Activated CD8-positive, alpha-beta memory T cell treated with anti-CD3 and anti-CD28 coated beads, Interleukin-2, amount 50 U/mL, for 4 hours (primary cell): ENCODE measurements around the gene GPR161.
"Not testable (repeated sequence)": the region's sequence is repeated elsewhere in the genome, so short reads cannot be mapped to it uniquely, and the experiment has no call there.

ENCODE experiments used
- DNase-seq: peaks from one replicate; pipeline ENCODE4 v3.0.0-alpha.2; 2020

GPR161 gene

GRCh38 chr1:168084396-168085231, 52.1 kb downstream of the GPR161 start:
- peak; percentile 62 for DNase-seq

DNA sequence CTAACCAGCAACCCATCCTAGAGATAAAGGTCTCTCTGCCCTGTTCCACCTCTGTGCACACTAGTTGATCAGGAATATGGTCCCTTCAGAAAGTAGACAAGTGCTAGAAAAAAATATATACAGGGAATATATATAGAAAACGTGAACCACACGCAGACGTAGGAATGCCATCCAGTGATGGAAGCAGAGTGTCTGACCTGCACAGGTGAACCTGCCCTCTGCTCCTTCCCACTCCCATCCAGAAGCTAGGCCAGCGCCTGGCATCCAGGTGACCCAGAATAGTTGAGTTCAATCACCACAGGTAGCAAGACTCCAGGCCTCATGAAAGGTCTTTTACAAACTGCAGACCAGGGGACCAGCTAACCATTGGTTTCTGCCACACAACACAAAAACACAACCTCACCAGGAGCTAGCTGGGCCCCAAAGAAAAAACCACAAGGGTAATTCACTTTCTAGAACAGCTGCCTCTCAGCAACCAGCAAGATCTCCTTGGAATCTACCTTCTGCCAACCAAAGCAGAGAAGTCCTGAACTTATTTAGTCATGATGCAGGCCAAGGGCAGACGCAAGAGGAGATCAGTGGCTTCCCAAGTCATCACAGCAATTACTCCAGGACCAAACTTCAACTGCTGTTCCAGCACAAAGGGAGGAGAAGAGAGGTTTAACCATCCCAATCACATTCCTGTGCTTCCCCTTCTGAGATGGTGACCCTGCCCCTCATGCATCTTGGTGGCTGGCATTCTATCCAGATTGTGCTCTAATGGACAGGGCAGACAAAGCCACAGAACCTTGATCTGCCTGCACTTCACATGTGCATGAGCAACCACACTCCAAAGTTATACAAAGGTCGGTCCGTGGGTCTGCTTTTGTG, 53.0 kb downstream of the GPR161 start:
- DNase-seq = no peak

- peak; percentile 59 for DNase-seq
These were observed 54.5 kb downstream of the GPR161 start for GRCh38 chr1:168082008-168082876.

GRCh38 chr1:168081373-168082007, 55.2 kb downstream of the GPR161 start:
- no peak for DNase-seq

DNA sequence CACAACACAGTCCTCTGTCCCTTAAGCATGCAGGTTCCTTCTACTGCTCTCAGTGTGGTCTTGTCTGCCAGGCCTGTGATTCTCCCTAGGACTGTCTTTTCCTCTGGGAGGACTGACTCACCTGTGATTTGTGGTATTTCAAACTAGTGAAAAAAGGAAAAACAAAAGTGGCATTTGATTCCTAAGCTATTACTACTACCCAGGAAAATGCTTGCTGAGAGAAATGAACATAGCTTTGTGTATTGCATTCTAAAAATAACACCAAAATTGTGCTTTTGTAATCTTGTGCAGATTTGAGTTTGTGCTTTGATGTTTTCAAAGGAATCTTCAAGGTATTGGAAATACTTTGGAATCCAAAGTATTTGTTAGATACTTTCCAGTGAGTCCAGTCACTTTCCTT, 57.0 kb downstream of the GPR161 start:
- DNase-seq = no peak

- DNase-seq = no peak
These were observed 67.3 kb downstream of the GPR161 start for GRCh38 chr1:168069384-168069783.

GRCh38 chr1:168065506-168065905, 71.2 kb downstream of the GPR161 start:
- no peak for DNase-seq

DNA sequence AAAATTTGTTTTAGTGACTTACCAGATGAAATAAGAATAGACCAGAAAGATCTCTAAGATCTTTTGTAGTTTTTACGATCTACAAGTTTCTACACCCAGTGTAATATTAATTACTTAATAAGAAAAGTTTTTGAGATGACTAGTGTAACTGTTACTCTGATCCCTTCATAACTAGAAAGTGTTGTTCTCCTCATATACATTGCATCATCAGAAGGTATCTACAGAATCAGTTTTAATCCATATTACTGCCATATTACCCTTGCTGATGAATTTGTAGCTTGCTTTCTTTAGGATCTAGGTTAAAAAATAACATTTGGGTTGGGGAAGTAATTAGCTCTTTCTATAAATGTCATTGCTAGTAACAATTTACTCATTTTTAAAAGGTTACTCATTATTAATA, 72.5 kb downstream of the GPR161 start:
- DNase-seq = no peak

DNA sequence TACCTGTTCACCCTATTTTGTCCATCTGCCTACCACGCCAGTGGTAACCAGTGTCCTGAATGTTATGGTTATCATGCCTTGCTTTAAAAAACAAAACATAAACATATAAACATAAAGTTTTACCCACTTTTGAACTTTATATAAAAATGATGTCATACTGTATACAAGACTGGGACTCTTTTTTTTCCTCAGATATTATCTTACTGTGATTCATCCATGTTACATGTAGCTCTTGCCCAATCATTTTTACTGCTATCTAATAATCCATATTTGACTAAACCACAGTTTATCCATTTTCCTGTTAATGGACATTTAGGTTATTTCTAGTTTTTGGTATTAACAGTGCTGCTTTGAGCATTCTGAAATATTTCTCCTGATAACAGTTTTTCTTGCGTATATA, 78.8 kb downstream of the GPR161 start:
- DNase-seq = no peak

GRCh38 chr1:168057355-168057754, 79.4 kb downstream of the GPR161 start:
- DNase-seq = no peak

DNA sequence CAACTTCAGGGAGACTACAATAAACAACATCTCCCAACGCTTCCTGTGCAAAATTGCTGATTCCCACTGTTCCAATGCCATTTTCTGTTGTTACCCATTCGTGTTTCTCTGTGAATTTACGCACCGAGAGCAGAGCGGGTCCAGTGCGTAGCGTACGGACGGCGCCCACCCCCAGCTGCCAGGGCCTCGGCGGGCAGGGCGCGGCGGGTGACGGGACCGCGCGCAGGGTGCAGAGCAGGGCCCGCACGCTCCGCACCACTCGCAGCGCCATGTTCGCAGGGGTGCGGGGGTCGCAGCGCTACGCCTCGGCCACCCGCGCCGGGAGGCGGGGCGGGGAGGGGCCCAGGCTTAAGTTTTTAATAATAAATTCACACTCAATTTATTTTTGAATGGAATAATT, 80.6 kb downstream of the GPR161 start:
- DNase-seq = not testable (repeated sequence)

DNA sequence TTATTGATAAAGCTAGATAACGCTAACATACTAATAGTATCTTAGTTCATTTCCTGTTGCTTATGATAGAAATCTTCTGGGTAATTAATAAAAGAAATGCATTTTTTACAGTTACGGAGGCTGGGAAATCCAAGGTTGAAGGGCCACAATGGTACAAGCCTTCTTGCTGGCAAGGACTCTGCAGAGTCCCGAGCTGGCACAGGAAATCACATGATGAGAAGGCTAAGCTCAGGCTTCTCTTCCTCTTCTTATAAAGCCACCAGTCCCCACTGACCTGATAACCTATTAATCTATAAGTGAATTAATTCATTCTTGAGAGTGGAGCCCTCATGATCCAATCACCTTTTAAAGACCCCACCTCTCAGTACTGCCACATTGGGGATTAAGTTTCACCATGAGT, 82.6 kb downstream of the GPR161 start:
- DNase-seq = no peak

GRCh38 chr1:168053681-168054080, 83.0 kb downstream of the GPR161 start:
- no peak for DNase-seq

GRCh38 chr1:168050880-168051279, 85.8 kb downstream of the GPR161 start:
- DNase-seq = no peak

- DNase-seq = no peak
These were observed 86.4 kb downstream of the GPR161 start for GRCh38 chr1:168050307-168050706.

- DNase-seq = no peak
These were observed 91.4 kb downstream of the GPR161 start for GRCh38 chr1:168045311-168045710.

DNA sequence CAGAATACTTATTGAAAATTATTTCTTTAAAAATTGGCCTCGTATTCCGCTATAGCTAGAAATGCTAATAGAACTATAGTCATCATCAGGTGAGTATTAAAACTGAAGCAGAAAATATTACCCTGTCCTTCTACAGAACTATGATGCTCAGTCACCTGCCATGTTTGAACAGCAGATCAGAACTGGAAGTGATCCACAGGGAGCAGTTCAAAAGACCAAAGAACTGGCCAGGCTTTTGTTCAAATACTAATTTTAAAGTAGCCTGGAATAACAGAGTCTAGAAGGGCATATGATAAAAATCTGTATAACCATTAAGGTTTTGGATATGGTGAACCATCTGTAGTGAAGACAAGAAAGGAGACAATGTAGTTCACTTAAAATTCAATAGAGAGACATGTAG, 94.4 kb downstream of the GPR161 start:
- no peak for DNase-seq

DNA sequence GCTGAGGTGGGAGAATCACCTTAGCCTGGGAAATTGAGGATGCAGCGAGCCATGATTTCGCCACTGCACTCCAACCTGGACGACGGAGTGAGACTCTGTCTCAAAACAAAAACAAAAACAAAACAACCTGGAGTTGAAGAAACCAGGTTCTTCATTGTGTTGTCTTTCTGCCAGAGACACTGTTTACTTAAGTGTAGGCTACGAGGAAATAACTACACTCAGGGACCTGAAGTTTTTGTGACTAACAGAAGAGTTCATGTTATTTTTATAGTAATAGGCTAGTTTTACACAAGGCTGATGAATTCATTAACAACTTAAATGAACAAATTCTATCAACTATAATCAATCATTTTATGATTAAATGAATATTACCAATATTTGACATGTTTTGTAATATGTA, 101.4 kb downstream of the GPR161 start:
- no peak for DNase-seq

DNA sequence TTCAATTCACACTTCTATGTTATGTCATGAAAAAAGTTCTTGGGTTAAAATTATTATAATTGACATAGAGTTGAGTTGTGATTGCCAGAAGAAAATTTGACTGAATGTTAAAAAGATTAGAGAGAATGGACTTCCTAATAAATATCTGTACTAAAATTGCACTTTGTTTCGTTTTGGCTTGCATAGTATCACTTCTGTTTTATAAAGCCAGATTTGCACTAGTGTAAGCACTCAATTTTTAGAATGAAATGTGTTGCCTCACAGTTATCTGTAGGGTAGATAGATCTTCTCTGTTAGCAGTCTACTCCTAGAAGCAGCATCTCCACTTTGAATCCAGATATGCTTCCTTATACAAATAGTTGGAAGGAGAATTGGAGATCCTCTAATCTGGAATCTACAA, 104.7 kb downstream of the GPR161 start:
- no peak for DNase-seq

- DNase-seq = no peak
These were observed 105.1 kb downstream of the GPR161 start for GRCh38 chr1:168031627-168032026.

DNA sequence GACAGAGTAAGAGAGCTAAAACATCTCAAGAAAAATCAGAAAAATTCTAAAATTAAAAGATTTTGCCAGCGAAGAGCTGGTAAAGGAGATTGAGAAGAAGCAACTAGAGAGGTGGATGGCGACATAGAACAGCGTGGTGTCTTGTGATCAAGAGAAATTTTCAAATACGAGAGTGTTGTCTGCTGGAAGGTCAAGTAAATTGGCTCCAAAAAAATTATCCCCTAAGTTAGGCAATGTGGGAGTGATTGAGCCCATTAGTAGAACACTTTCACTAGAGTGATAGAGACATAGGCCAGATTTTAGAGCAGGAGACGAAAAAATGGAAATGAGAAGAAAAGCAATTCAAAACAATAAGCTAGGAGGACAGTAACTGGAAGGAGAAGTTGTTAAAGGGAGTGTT, 105.5 kb downstream of the GPR161 start:
- no peak for DNase-seq
